K562 (cell line): Measurements from ENCODE around the gene TMEM273. TPM values are rescaled to one million over a fixed set of nuclear protein-coding genes. Genes with fewer than 3 reads are reported as not detected.

Experiments
- CUX1 ChIP-seq: fragments of 200-800 bp; sonication (Bioruptor generic); IDR thresholded peaks from 2 replicates; pipeline ENCODE4 v1.6.1; 2016; ENCODE audit warnings: missing genetic modification characterization, missing compliant biosample characterization
- E2F8 ChIP-seq: fragments of 450-650 bp; IDR thresholded peaks from 2 replicates; pipeline ENCODE4 v1.7.1; 2018; ENCODE audit warnings: mild to moderate bottlenecking, low read depth; ENCODE audit not compliant: partially characterized antibody
- ELK3 ChIP-seq: fragments of 450-650 bp; formaldehyde crosslinking; IDR thresholded peaks from 2 replicates; pipeline ENCODE4 v1.4.0; 2020; ENCODE audit warnings: mild to moderate bottlenecking
- EP400 ChIP-seq: fragments of 450-650 bp; IDR thresholded peaks from 2 replicates; pipeline ENCODE4 v1.6.1; 2017; ENCODE audit warnings: antibody characterized with exemption, mild to moderate bottlenecking, moderate library complexity
- ETS2 ChIP-seq: IDR thresholded peaks from 2 replicates; pipeline ENCODE4 v1.6.1; 2016; ENCODE audit warnings: borderline replicate concordance, missing genetic modification characterization, mild to moderate bottlenecking, moderate library complexity, missing compliant biosample characterization; ENCODE audit not compliant: poor library complexity, severe bottlenecking
- LEF1 ChIP-seq: fragments of 450-650 bp; IDR thresholded peaks from 2 replicates; pipeline ENCODE4 v1.6.1; 2016; ENCODE audit warnings: mild to moderate bottlenecking
- RHOXF2B ChIP-seq: fragments of 250-450 bp; sonication (Bioruptor Pico); conservative IDR thresholded peaks from 2 replicates; pipeline ENCODE4 v1.5.1; 2021
- RNF2 ChIP-seq: sonication (generic); IDR thresholded peaks from 2 replicates; pipeline ENCODE4 v1.6.1; 2016
- SRF ChIP-seq, 2 experiments: fragments of 250-450, 450-650 bp in 1 of 2; sonication (Bioruptor Pico) in 1 of 2; sonication (generic) in 1 of 2; formaldehyde crosslinking; IDR thresholded peaks; 2 replicates each; pipeline versions ENCODE4 v1.5.0 to v1.5.1; 2020 to 2022; ENCODE audit warnings: mild to moderate bottlenecking in 1 of 2, missing genetic modification reagents in 1 of 2
- SUPT5H ChIP-seq: fragments of 450-650 bp; IDR thresholded peaks from 2 replicates; pipeline ENCODE4 v1.6.1; 2016
- XRCC3 ChIP-seq: fragments of 450-650 bp; IDR thresholded peaks from 2 replicates; pipeline ENCODE4 v1.6.1; 2017; ENCODE audit warnings: mild to moderate bottlenecking, moderate library complexity
- ZBTB33 ChIP-seq: sonication (generic); formaldehyde crosslinking; IDR thresholded peaks from 2 replicates; pipeline ENCODE4 v1.8.1; 2023; ENCODE audit warnings: mild to moderate bottlenecking, missing genetic modification reagents
- ZNF316 ChIP-seq: fragments of 450-650 bp; IDR thresholded peaks from 2 replicates; pipeline ENCODE4 v1.6.1; 2016
- ZNF740 ChIP-seq, 3 experiments: fragments of 200-800 bp in 1 of 3; sonication (Bioruptor generic) in 1 of 3; sonication (generic) in 1 of 3; formaldehyde crosslinking in 1 of 3; IDR thresholded peaks; 2 replicates each; pipeline versions ENCODE4 v1.6.1 to v1.8.0; 2016 to 2022; ENCODE audit warnings: mild to moderate bottlenecking in 2 of 3, missing compliant biosample characterization in 2 of 3, missing genetic modification characterization in 2 of 3, missing genetic modification reagents in 1 of 3
- ZSCAN29 ChIP-seq: fragments of 450-650 bp; IDR thresholded peaks from 2 replicates; pipeline ENCODE4 v1.6.1; 2017
- polyA plus RNA-seq, 8 experiments: library from polyadenylated mRNA; depleted of rRNA in 4 of 8; stranded (reverse) in 5 of 8; unstranded in 3 of 8; fragments of >200 nt; fragmentation: Nextera tagmentation in 2 of 8; fragmentation: Illumina TruSeq in 1 of 8; extraction: Ambion mirVana in 2 of 8; extraction: Trizol in 1 of 8; gene quantifications; 2 replicates each; pipeline versions ENCODE4 v1.2.1 to v1.2.3, GENCODE V29; 2011 to 2014; ENCODE audit warnings: inconsistent platforms in 1 of 8, missing spikeins in 1 of 8
- total RNA-seq, 7 experiments: library from RNA; depleted of rRNA in 6 of 7; stranded (reverse); fragments of >200 nt in 6 of 7; fragmentation: Illumina TruSeq in 2 of 7; extraction: Trizol in 2 of 7; gene quantifications; 2 replicates each; pipeline versions ENCODE4 v1.2.1 to v1.2.3, GENCODE V29; 2011 to 2021; ENCODE audit warnings: low replicate concordance in 1 of 7

TMEM273 gene
- total and polyA plus RNA-seq, 9 of the 15 experiments (the other 6 are each of a cell fraction or from before 2014, with no cell fraction given) = 39.2 to 131 (median 95.6) TPM

GRCh38 chr10:49174261-49174925, 13.8 kb downstream of the TMEM273 start (continued):
- TF ChIP-seq CUX1 (CRISPR knock-in tag) (no peak), ZBTB33 (CRISPR knock-in tag) (no peak), ZNF316 (peak; percentile 96), XRCC3 (no peak), RHOXF2B (no peak), SUPT5H (no peak), ZSCAN29 (no peak; the same call in 1 of the 2 replicates), RNF2 (no peak), EP400 (no peak), ZNF740 (CRISPR knock-in tag; IDR thresholded peaks at IDR 0.05) (0 out of 2 replicates have a peak, but pooled peaks have one; percentile 25), ZNF740 (tag; IDR thresholded peaks at IDR 0.05) (no peak), LEF1 (no peak), ETS2 (tag) (no peak), SRF (CRISPR knock-in tag; IDR thresholded peaks at IDR 0.05) (no peak), E2F8 (no peak), ELK3 (no peak)
